Vagina (tissue), 2 donors: ENCODE results near the gene WTAP. TPM values are rescaled to one million over a fixed set of nuclear protein-coding genes. Genes with fewer than 3 reads are reported as not detected.
"Not testable (repeated sequence)": the region's sequence is repeated elsewhere in the genome, so short reads cannot be mapped to it uniquely, and the experiment has no call there.

Source experiments
- DNase-seq, 2 donors: peaks; one replicate each; pipeline ENCODE4 v3.0.0-alpha.2; 2017; ENCODE audit errors: extremely low spot score in 2 of 2
- H3K27ac ChIP-seq: fragments of 200-600 bp; sonication (generic); one replicate; pipeline ENCODE4 v1.5.1; 2019
- H3K27me3 ChIP-seq: fragments of 200-600 bp; sonication (generic); one replicate; pipeline ENCODE4 v1.5.1; 2019
- H3K36me3 ChIP-seq, 2 donors: fragments of 200-600 bp; sonication (generic); one replicate each; pipeline ENCODE4 v1.5.1; 2017 to 2019
- H3K4me1 ChIP-seq: fragments of 200-600 bp; sonication (generic); one replicate; pipeline ENCODE4 v1.5.1; 2019
- H3K4me3 ChIP-seq, 2 donors: fragments of 200-600 bp; sonication (generic); 1 replicate in 1 of 2; 2 replicates in 1 of 2; pipeline ENCODE4 v1.5.1; 2016 to 2019
- H3K9me3 ChIP-seq: fragments of 200-600 bp; sonication (generic); one replicate; pipeline ENCODE4 v1.5.1; 2019
- POLR2A ChIP-seq, 2 donors: fragments of 450-650 bp; IDR thresholded peaks; one replicate each; pipeline ENCODE4 v1.6.1; 2017; ENCODE audit warnings: antibody characterized with exemption in 2 of 2, mild to moderate bottlenecking in 2 of 2, moderate library complexity in 2 of 2
- POLR2AphosphoS5 ChIP-seq, 2 donors: sonication (generic); formaldehyde crosslinking; IDR thresholded peaks; one replicate each; pipeline ENCODE4 v1.9.0; 2017; ENCODE audit warnings: antibody characterized with exemption in 2 of 2, mild to moderate bottlenecking in 2 of 2, low read depth in 1 of 2; ENCODE audit not compliant: insufficient read depth in 1 of 2
- intact Hi-C: fragments of 100-400 bp; cut with DNase I; formaldehyde crosslinking; loops from one replicate; pipeline ENCODE4 v1.15.1; 2023
- total RNA-seq: library from RNA; depleted of rRNA; stranded (reverse); fragments of >200 nt; gene quantifications from one replicate; pipeline ENCODE4 v1.2.3, GENCODE V29; 2016
- TF ChIP-seq, protein P1 (sequence below), 3 experiments: fragments of 450-650 bp in 2 of 3; fragments of 200-600 bp in 1 of 3; sonication (generic) in 1 of 3; IDR thresholded peaks; one replicate each; pipeline ENCODE4 v1.5.1; 2017 to 2019; ENCODE audit warnings: antibody characterized with exemption in 3 of 3, mild to moderate bottlenecking in 2 of 3, moderate library complexity in 2 of 3

WTAP gene
- total RNA-seq, 1 donor from 2014 or later: 85.0 TPM

DNA sequence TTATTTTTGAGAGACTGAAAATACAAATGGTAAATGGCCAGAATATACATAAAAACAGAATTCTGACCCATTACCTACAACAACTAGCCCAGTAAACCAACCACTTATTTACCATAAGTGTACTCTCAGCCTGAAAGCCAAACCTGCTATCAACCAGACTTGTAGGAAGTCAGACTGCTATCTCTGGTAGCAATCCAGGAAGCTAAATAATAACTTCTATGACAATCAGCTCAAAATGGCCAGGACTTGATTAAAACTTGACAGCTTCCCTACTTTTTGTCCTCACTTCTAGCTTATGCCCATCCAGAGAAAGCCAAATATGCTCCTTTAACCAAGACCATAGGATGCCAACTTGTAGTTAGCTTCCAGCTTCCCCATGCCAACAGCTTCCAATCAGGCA lies 4.7 kb upstream of the WTAP start:
- TF ChIP-seq POLR2AphosphoS5 (IDR thresholded peaks at IDR 0.05; ENCODE audit: insufficient read depth in 1 of 2, low read depth in 1 of 2) (no peak), POLR2A (IDR thresholded peaks at IDR 0.05) (no peak)
- TF ChIP-seq, protein P1, sequence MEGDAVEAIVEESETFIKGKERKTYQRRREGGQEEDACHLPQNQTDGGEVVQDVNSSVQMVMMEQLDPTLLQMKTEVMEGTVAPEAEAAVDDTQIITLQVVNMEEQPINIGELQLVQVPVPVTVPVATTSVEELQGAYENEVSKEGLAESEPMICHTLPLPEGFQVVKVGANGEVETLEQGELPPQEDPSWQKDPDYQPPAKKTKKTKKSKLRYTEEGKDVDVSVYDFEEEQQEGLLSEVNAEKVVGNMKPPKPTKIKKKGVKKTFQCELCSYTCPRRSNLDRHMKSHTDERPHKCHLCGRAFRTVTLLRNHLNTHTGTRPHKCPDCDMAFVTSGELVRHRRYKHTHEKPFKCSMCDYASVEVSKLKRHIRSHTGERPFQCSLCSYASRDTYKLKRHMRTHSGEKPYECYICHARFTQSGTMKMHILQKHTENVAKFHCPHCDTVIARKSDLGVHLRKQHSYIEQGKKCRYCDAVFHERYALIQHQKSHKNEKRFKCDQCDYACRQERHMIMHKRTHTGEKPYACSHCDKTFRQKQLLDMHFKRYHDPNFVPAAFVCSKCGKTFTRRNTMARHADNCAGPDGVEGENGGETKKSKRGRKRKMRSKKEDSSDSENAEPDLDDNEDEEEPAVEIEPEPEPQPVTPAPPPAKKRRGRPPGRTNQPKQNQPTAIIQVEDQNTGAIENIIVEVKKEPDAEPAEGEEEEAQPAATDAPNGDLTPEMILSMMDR (IDR thresholded peaks at IDR 0.05): no peak
- DNase-seq: no peak
- Histone ChIP-seq H3K27ac (peak overlapping the region; percentile 24), H3K36me3 (no peaks in the 10 kb centered on the region), H3K4me3 (no peak overlapping the region), H3K4me1 (peaks cover 9% of the 10 kb centered on the region), H3K27me3 (no peaks in the 10 kb centered on the region), H3K9me3 (no peaks in the 10 kb centered on the region)
- intact Hi-C loops: no loop called here

DNA sequence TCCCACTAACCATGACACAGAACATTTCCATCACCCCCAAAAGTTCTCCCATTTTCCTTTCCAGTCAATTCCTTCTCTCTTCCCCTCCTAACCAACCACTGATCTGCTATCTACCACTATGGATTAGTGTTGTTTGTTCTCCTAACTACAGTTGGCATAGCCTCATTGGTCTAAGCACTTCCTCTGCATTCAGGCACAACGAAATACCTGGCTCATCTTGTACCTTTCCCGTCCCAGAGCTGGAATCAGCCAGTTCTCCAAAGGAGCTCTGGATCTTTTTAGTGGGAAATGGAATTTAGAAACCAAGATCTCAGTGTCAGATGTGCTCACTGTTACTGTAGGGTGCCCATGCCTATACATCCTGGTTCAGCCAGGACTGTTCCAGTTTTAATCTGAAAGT lies 4.0 kb upstream of the WTAP start:
- intact Hi-C loops: no loop called here
- DNase-seq: no peak
- TF ChIP-seq, protein P1 (IDR thresholded peaks at IDR 0.05): no peak
- TF ChIP-seq POLR2AphosphoS5 (IDR thresholded peaks at IDR 0.05; ENCODE audit: insufficient read depth in 1 of 2, low read depth in 1 of 2): no peak
- TF ChIP-seq POLR2A (IDR thresholded peaks at IDR 0.05): no peak
- Histone ChIP-seq H3K4me1 (peaks cover 9% of the 10 kb centered on the region), H3K27me3 (no peaks in the 10 kb centered on the region), H3K36me3 (no peaks in the 10 kb centered on the region), H3K9me3 (no peaks in the 10 kb centered on the region), H3K4me3 (no peak overlapping the region), H3K27ac (no peak overlapping the region)

DNA sequence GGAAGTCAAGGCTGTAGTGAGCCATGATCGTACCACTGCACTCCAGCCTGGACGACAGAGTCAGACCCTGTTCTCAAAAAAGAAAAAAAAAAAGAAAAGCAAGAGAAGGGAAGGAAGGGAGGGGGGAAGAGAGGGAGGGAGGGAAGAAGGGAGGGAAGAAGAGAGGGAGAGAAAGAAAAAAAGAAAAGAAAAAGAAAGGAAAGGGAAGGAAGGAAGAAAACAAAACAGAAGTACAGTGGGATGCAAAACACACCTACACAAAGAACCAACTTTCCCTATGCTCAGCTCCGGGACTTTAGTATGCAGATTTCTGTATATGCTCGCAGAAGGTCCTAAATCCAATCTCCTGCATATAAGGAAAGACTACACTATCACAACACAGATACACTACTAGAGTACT lies 2.5 kb upstream of the WTAP start:
- Histone ChIP-seq H3K4me3 (no peak overlapping the region), H3K9me3 (no peaks in the 10 kb centered on the region), H3K4me1 (peaks cover 23% of the 10 kb centered on the region), H3K36me3 (no peaks in the 10 kb centered on the region), H3K27me3 (no peaks in the 10 kb centered on the region), H3K27ac (peak overlapping the region; percentile 0)
- TF ChIP-seq, protein P1 (IDR thresholded peaks at IDR 0.05): no peak
- TF ChIP-seq POLR2AphosphoS5 (IDR thresholded peaks at IDR 0.05; ENCODE audit: insufficient read depth in 1 of 2, low read depth in 1 of 2) (no peak), POLR2A (IDR thresholded peaks at IDR 0.05) (no peak)
- no peak for DNase-seq
- intact Hi-C loops: loop anchor here (5.0 kb wide), 2 partner anchors 38 to 63 kb away; partner anchors contain the start of genes ACAT2 and TCP1

DNA sequence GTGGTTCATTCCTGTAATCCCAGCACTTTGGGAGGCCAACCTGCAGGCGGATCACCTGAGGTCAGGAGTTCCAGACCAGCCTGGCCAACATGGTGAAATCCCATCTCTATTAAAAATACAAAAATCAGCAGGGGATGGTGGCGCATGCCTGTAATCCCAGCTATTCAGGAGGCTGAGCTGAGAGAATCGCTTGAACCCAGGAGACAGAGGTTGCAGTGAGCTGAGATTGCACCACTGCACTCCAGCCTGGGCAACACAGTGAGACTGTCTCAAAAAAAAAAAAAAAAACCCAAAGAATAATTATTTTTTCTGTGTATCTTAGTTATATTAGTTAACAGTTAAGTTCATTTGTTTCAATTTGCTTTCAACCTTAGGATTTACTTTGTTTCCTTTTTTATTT lies 2.1 kb upstream of the WTAP start:
- H3K4me3 ChIP-seq, H3K27me3 ChIP-seq, H3K9me3 ChIP-seq, H3K36me3 ChIP-seq, DNase-seq: not testable (repeated sequence)
- Histone ChIP-seq H3K4me1 (peaks cover 27% of the 10 kb centered on the region), H3K27ac (peak overlapping the region; percentile 0)
- intact Hi-C loops: loop anchor here (5.0 kb wide), 2 partner anchors 37 to 62 kb away; partner anchors contain the start of genes ACAT2 and TCP1

DNA sequence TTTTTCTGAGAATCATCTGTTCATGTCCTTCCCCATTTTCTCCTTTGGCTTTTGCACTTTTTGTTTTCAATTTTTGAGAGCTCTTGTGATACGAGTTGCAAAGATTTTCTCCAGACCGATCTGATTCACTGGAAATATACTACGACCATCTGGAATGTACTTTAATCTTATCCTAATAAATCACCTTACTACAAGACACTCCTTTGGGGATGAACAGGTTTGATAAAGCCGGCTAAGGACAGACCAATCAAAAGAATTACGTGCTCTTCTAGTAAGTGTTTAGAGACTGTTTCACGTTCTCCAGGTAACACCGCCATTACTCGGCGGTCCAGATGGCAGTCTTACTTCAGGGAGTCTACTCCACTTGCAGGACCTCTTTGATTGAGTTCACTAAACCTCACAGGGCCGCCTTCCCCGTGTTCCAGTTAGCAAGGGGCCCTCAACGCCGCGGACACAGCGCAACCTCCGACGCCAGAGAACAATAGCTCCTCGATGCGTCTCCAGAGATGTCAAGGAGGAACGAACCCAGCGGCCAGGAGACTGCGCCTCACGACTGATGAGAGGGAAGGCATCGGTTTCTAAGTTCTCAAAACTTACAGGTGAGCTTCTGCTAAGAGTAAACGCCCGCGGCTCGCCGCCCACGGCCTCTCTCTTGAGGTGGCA lies 920 bp upstream of the WTAP start:
- Histone ChIP-seq H3K4me3 (peak overlapping the region; percentile 79), H3K27ac (peak overlapping the region; percentile 97), H3K9me3 (no peaks in the 10 kb centered on the region), H3K27me3 (no peaks in the 10 kb centered on the region), H3K4me1 (peaks cover 39% of the 10 kb centered on the region), H3K36me3 (no peaks in the 10 kb centered on the region)
- intact Hi-C loops: loop anchor here (2.0 to 5.0 kb wide), 3 partner anchors 34 to 61 kb away; partner anchors contain the start of genes ACAT2, SOD2 and TCP1
- DNase-seq: peak in 1 of 2 donors; percentile 94
- TF ChIP-seq, protein P1 (IDR thresholded peaks at IDR 0.05): no peak
- no peak for TF ChIP-seq POLR2AphosphoS5 (IDR thresholded peaks at IDR 0.05; ENCODE audit: insufficient read depth in 1 of 2, low read depth in 1 of 2)
- no peak for TF ChIP-seq POLR2A (IDR thresholded peaks at IDR 0.05)
